Measurements from ENCODE around the gene COMMD10. TPM values are rescaled to one million over a fixed set of nuclear protein-coding genes. Genes with fewer than 3 reads are reported as not detected.

Gene COMMD10
- total RNA-seq, 1 donor from 2014 or later, result 44.4 TPM

GRCh38 chr5:116274251-116274650 is 189.4 kb downstream of the COMMD10 start:
- Mint-ChIP-seq H3K4me3 (no peak overlapping the region), H3K27me3 (no peaks in the 10 kb centered on the region), H3K27ac (no peak overlapping the region), H3K9me3 (peaks cover 15% of the 10 kb centered on the region), H3K4me1 (no peaks in the 10 kb centered on the region), H3K36me3 (ENCODE audit: low read depth) (peaks cover 46% of the 10 kb centered on the region)
- no peak for DNase-seq
- ChIA-PET POLR2A (no interaction called here), CTCF (no interaction called here)
- intact Hi-C loops (cut with micrococcal nuclease), result no loop called here
- TF ChIP-seq, protein P1, sequence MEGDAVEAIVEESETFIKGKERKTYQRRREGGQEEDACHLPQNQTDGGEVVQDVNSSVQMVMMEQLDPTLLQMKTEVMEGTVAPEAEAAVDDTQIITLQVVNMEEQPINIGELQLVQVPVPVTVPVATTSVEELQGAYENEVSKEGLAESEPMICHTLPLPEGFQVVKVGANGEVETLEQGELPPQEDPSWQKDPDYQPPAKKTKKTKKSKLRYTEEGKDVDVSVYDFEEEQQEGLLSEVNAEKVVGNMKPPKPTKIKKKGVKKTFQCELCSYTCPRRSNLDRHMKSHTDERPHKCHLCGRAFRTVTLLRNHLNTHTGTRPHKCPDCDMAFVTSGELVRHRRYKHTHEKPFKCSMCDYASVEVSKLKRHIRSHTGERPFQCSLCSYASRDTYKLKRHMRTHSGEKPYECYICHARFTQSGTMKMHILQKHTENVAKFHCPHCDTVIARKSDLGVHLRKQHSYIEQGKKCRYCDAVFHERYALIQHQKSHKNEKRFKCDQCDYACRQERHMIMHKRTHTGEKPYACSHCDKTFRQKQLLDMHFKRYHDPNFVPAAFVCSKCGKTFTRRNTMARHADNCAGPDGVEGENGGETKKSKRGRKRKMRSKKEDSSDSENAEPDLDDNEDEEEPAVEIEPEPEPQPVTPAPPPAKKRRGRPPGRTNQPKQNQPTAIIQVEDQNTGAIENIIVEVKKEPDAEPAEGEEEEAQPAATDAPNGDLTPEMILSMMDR (IDR thresholded peaks at IDR 0.05), result no peak
- no peak for ATAC-seq (ENCODE audit: low read depth)

- no peak overlapping the region for H3K4me3 Mint-ChIP-seq
- no peaks in the 10 kb centered on the region for H3K27me3 Mint-ChIP-seq
- TF ChIP-seq, protein P1 (IDR thresholded peaks at IDR 0.05), result no peak
- ChIA-PET CTCF (no interaction called here), POLR2A (no interaction called here)
- peaks cover 45% of the 10 kb centered on the region for H3K36me3 Mint-ChIP-seq (ENCODE audit: low read depth)
- peaks cover 14% of the 10 kb centered on the region for H3K9me3 Mint-ChIP-seq
- intact Hi-C loops (cut with micrococcal nuclease), result no loop called here
- no peaks in the 10 kb centered on the region for H3K4me1 Mint-ChIP-seq
- DNase-seq (no peak), ATAC-seq (ENCODE audit: low read depth) (no peak)
- H3K27ac Mint-ChIP-seq, result no peak overlapping the region
These were observed 190.5 kb downstream of the COMMD10 start for GRCh38 chr5:116275282-116275681.

- DNase-seq, result no peak
- TF ChIP-seq, protein P1 (IDR thresholded peaks at IDR 0.05), result no peak
- Mint-ChIP-seq H3K9me3 (peaks cover 13% of the 10 kb centered on the region), H3K4me3 (no peak overlapping the region), H3K36me3 (ENCODE audit: low read depth) (peaks cover 46% of the 10 kb centered on the region), H3K4me1 (no peaks in the 10 kb centered on the region), H3K27ac (no peak overlapping the region), H3K27me3 (no peaks in the 10 kb centered on the region)
- intact Hi-C loops (cut with micrococcal nuclease), result no loop called here
- ChIA-PET POLR2A (no interaction called here), CTCF (no interaction called here)
- ATAC-seq (ENCODE audit: low read depth), result no peak
These were observed 192.1 kb downstream of the COMMD10 start for GRCh38 chr5:116276952-116277351.

GRCh38 chr5:116280149-116280803 is 195.5 kb downstream of the COMMD10 start:
- Mint-ChIP-seq H3K9me3 (peaks cover 7% of the 10 kb centered on the region), H3K4me1 (no peaks in the 10 kb centered on the region), H3K36me3 (ENCODE audit: low read depth) (peaks cover 38% of the 10 kb centered on the region), H3K4me3 (no peak overlapping the region), H3K27me3 (no peaks in the 10 kb centered on the region), H3K27ac (no peak overlapping the region)
- intact Hi-C loops (cut with micrococcal nuclease), result no loop called here
- DNase-seq, result no peak
- ChIA-PET CTCF (no interaction called here), POLR2A (no interaction called here)
- TF ChIP-seq, protein P1 (IDR thresholded peaks at IDR 0.05), result no peak
- no peak for ATAC-seq (ENCODE audit: low read depth)

DNA sequence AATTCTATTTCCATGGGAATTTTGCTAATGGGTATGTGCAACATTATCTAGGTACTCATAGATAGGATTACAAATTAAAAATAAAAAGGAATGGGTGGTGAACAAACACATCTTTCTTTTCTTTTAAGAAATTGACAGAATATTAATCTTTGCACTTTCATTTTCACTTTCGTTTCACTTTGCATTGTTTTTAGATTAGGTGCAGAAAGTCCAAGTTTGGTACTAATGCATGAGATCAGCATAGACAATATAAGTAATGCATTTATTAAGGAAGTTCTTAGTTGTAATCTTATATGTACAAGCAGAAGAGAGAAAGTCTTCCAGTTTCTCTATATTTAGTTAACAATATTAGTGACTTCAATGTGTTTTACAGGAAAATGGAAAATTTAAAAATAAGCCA is 196.5 kb downstream of the COMMD10 start:
- H3K4me3 Mint-ChIP-seq, result no peak overlapping the region
- peaks cover 11% of the 10 kb centered on the region for H3K9me3 Mint-ChIP-seq
- ChIA-PET POLR2A (no interaction called here), CTCF (no interaction called here)
- ATAC-seq (ENCODE audit: low read depth) (no peak), DNase-seq (no peak)
- intact Hi-C loops (cut with micrococcal nuclease), result no loop called here
- no peaks in the 10 kb centered on the region for H3K27me3 Mint-ChIP-seq
- H3K4me1 Mint-ChIP-seq, result no peaks in the 10 kb centered on the region
- H3K36me3 Mint-ChIP-seq (ENCODE audit: low read depth), result peaks cover 40% of the 10 kb centered on the region
- TF ChIP-seq, protein P1 (IDR thresholded peaks at IDR 0.05), result no peak
- H3K27ac Mint-ChIP-seq, result no peak overlapping the region
